GM21526 (cell line): ENCODE results near the gene HDGFL2.

ENCODE experiments used
- ATAC-seq: cut with Tn5 transposase; IDR thresholded peaks from one replicate; pipeline ENCODE4 v1.9.1; 2021; ENCODE audit warnings: moderate library complexity; ENCODE audit not compliant: unreplicated experiment, low FRiP score

The HDGFL2 gene

GRCh38 chr19:4464815-4465581 lies 7.1 kb upstream of the HDGFL2 start:
- no peak for ATAC-seq

- no peak for ATAC-seq
Measured at GRCh38 chr19:4467835-4468234, 4.3 kb upstream of the HDGFL2 start.

GRCh38 chr19:4471403-4472173 lies 509 bp upstream of the HDGFL2 start:
- ATAC-seq = peak; percentile 76

GRCh38 chr19:4473011-4473762 lies 1.1 kb downstream of the HDGFL2 start:
- no peak for ATAC-seq

GRCh38 chr19:4473763-4474513 lies 1.8 kb downstream of the HDGFL2 start:
- ATAC-seq = no peak

- ATAC-seq = no peak
Measured at GRCh38 chr19:4474514-4475022, 2.5 kb downstream of the HDGFL2 start.

- ATAC-seq = no peak
Measured at GRCh38 chr19:4477034-4477801, 5.1 kb downstream of the HDGFL2 start.

- ATAC-seq = no peak
Measured at GRCh38 chr19:4482721-4483364, 10.7 kb downstream of the HDGFL2 start.

DNA sequence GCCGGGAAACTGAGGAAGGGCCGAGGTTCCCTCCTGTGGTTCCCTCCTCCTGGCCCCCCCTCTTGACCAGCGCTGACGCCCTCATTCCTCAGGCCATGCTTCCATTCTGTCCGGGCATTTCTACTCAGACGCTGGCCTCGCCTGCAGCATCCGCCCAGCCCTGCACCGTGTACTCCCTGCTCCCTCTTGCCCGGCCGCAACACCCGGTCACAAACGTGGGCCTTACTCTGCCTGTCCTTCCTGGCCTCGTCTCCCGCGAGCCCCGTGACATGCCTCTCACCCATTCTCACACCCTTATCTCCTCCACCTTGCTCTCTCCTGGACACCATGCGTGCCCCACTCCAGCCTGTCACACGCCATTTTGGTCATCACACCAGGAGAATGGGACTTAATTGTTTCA lies 11.3 kb downstream of the HDGFL2 start:
- ATAC-seq = no peak

GRCh38 chr19:4487572-4487971 lies 15.5 kb downstream of the HDGFL2 start:
- ATAC-seq = no peak

DNA sequence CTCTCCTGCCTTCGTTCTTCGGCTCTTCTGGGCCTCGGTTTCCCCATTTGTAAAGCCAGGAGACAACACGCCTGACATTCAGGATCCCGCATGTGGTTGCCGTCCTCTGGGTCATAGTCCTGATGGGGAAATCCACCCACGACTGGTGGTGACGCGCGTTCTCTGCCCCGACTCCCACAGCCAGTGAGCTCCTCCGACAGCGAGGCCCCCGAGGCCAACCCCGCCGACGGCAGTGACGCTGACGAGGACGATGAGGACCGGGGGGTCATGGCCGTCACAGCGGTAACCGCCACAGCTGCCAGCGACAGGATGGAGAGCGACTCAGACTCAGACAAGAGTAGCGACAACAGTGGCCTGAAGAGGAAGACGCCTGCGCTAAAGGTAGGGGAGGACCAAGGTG lies 16.4 kb downstream of the HDGFL2 start:
- no peak for ATAC-seq

- no peak for ATAC-seq
Measured at GRCh38 chr19:4491446-4491845, 19.3 kb downstream of the HDGFL2 start.

- no peak for ATAC-seq
Measured at GRCh38 chr19:4492337-4493103, 20.4 kb downstream of the HDGFL2 start.

- no peak for ATAC-seq
Measured at GRCh38 chr19:4493104-4493928, 21.2 kb downstream of the HDGFL2 start.

DNA sequence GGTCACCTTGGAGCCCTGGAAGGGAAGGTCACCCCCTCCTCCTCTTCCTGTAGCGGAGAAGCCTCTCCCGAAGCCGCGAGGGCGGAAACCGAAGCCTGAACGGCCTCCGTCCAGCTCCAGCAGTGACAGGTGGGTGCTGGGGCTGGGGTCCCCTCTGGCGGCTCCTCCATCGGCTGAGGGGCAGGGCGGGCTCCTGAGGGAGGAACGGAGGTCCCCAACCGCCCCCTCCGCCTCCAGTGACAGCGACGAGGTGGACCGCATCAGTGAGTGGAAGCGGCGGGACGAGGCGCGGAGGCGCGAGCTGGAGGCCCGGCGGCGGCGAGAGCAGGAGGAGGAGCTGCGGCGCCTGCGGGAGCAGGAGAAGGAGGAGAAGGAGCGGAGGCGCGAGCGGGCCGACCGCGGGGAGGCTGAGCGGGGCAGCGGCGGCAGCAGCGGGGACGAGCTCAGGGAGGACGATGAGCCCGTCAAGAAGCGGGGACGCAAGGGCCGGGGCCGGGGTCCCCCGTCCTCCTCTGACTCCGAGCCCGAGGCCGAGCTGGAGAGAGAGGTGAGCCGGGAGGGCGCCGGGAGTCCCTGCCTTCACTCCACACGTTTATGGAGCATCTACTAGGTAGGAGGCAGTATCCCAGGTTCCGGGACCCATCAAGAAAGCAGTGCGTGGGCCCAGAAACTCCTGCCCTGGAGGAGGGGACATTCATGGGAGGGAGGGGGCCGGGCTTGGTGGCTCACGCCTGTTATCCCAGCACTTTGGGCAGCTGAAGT lies 22.0 kb downstream of the HDGFL2 start:
- ATAC-seq = no peak

DNA sequence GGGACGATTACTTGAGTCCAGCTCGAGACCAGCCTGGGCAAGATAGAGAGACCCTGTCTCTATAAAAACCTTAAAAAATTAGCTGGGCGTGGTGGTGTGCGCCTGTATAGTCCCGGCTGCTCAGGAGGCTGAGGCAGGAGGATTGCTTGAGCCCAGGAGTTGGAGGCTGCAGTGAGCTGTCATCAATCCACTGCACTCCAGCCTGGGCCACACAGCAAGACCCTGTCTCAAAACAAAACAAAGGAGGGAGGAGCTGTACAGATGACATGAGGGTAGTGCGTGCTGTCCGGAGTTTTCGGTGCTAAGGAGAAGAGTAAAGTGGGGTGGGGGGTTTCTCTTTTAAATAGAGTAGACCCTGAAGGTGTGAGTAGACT lies 22.6 kb downstream of the HDGFL2 start:
- ATAC-seq = no peak

DNA sequence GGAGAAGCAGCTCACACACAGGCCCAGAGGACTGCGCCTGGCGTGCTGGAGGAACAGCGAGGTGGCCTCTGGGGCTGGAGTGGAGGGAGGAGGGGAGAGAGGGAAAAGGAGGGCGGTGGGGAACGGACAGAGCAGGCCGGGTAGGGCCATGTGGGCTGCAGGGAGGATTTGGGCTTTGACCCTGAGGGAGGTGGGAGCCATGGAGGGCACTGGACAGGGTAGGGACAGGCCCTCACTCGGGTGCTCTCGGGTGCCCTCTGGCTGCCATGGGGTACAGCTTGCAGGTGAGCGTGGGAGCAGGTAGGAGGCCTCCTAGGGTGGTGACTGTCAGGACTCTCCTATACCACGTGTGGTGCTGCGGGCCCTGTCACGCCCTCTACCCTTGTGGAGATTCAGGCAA lies 23.4 kb downstream of the HDGFL2 start:
- ATAC-seq = no peak
